H9 (cell line): ENCODE data around the gene IER5. TPM values are rescaled to one million over a fixed set of nuclear protein-coding genes. Genes with fewer than 3 reads are reported as not detected.

Source experiments
- DNase-seq: peaks from one replicate; pipeline ENCODE4 v3.0.0-alpha.2; 2017
- H2AFZ ChIP-seq: one replicate; pipeline ENCODE4 v1.6.1; 2013; ENCODE audit warnings: mild to moderate bottlenecking, low read length, control low read depth, moderate library complexity
- H2AK5ac ChIP-seq: 2 replicates; pipeline ENCODE4 v1.6.1; 2013; ENCODE audit warnings: low read length, control low read depth, mixed read lengths; ENCODE audit not compliant: insufficient read length
- H2BK120ac ChIP-seq: one replicate; pipeline ENCODE4 v1.6.1; 2013; ENCODE audit warnings: low read depth, mild to moderate bottlenecking, low read length, control low read depth, inconsistent platforms; ENCODE audit not compliant: poor library complexity, severe bottlenecking
- H2BK12ac ChIP-seq: 2 replicates; pipeline ENCODE4 v1.6.1; 2013; ENCODE audit warnings: low read length, control low read depth, mixed read lengths, low read depth; ENCODE audit not compliant: insufficient read length
- H2BK15ac ChIP-seq: 2 replicates; pipeline ENCODE4 v1.6.1; 2013; ENCODE audit warnings: low read depth, low read length, control low read depth
- H2BK20ac ChIP-seq: one replicate; pipeline ENCODE4 v1.6.1; 2013; ENCODE audit warnings: low read depth, mild to moderate bottlenecking, low read length, control low read depth, inconsistent platforms; ENCODE audit not compliant: poor library complexity, severe bottlenecking
- H2BK5ac ChIP-seq: 2 replicates; pipeline ENCODE4 v1.6.1; 2013; ENCODE audit warnings: low read length, control low read depth, mixed read lengths; ENCODE audit not compliant: insufficient read length
- H3K14ac ChIP-seq: 2 replicates; pipeline ENCODE4 v1.6.1; 2013; ENCODE audit warnings: low read length, control low read depth; ENCODE audit not compliant: insufficient read depth
- H3K18ac ChIP-seq: 2 replicates; pipeline ENCODE4 v1.6.1; 2013; ENCODE audit warnings: low read depth, mild to moderate bottlenecking, mixed read lengths, low read length, control low read depth; ENCODE audit not compliant: insufficient read length
- H3K23ac ChIP-seq: 2 replicates; pipeline ENCODE4 v1.6.1; 2013; ENCODE audit warnings: low read length, control low read depth, mixed read lengths, low read depth; ENCODE audit not compliant: insufficient read length
- H3K23me2 ChIP-seq: 2 replicates; pipeline ENCODE4 v1.6.1; 2013; ENCODE audit warnings: low read depth, mild to moderate bottlenecking, mixed read lengths, low read length, control low read depth; ENCODE audit not compliant: insufficient read length, poor library complexity, severe bottlenecking
- H3K27ac ChIP-seq: 2 replicates; pipeline ENCODE4 v1.5.1; 2013; ENCODE audit warnings: low read length, control low read depth, mixed read lengths, low read depth; ENCODE audit not compliant: insufficient read length
- H3K27me3 ChIP-seq: 2 replicates; pipeline ENCODE4 v1.6.1; 2013; ENCODE audit warnings: low read length, control low read depth, inconsistent platforms; ENCODE audit not compliant: insufficient read depth
- H3K4ac ChIP-seq: 2 replicates; pipeline ENCODE4 v1.6.1; 2013; ENCODE audit warnings: low read depth, mild to moderate bottlenecking, control low read depth, inconsistent platforms, low read length, moderate library complexity
- H3K4me1 ChIP-seq: 2 replicates; pipeline ENCODE4 v1.6.1; 2013; ENCODE audit warnings: low read length, control low read depth, inconsistent platforms; ENCODE audit not compliant: insufficient read depth
- H3K4me2 ChIP-seq: 2 replicates; pipeline ENCODE4 v1.6.1; 2013; ENCODE audit warnings: low read length, control low read depth, mixed read lengths; ENCODE audit not compliant: insufficient read length, insufficient read depth
- H3K56ac ChIP-seq: 2 replicates; pipeline ENCODE4 v1.6.1; 2013; ENCODE audit warnings: low read depth, mild to moderate bottlenecking, mixed read lengths, low read length, control low read depth; ENCODE audit not compliant: insufficient read length
- H3K79me1 ChIP-seq: 2 replicates; pipeline ENCODE4 v1.6.1; 2013; ENCODE audit warnings: low read depth, mild to moderate bottlenecking, moderate library complexity, low read length, control low read depth, inconsistent platforms; ENCODE audit not compliant: insufficient read depth, poor library complexity, severe bottlenecking
- H3K79me2 ChIP-seq: 2 replicates; pipeline ENCODE4 v1.6.1; 2013; ENCODE audit warnings: low read length, control low read depth, inconsistent platforms; ENCODE audit not compliant: insufficient read depth
- H3K9ac ChIP-seq: 2 replicates; pipeline ENCODE4 v1.6.1; 2013; ENCODE audit warnings: low read length, control low read depth, mixed read lengths; ENCODE audit not compliant: insufficient read length; ENCODE audit errors: extremely low read depth
- H3K9me3 ChIP-seq: one replicate; pipeline ENCODE4 v1.6.1; 2013; ENCODE audit warnings: low read depth, low read length, inconsistent platforms; ENCODE audit not compliant: control insufficient read depth
- H3T11ph ChIP-seq: one replicate; pipeline ENCODE4 v1.6.1; 2013; ENCODE audit warnings: mild to moderate bottlenecking, low read length, control low read depth, inconsistent platforms
- H4K20me1 ChIP-seq: one replicate; pipeline ENCODE4 v1.6.1; 2013; ENCODE audit not compliant: control insufficient read depth, insufficient read length, insufficient read depth
- H4K5ac ChIP-seq: 2 replicates; pipeline ENCODE4 v1.6.1; 2013; ENCODE audit warnings: low read depth, mild to moderate bottlenecking, mixed read lengths, low read length, control low read depth; ENCODE audit not compliant: insufficient read length
- H4K8ac ChIP-seq: replicated peaks from 2 replicates; pipeline ENCODE4 v1.6.1; 2013; ENCODE audit warnings: low read length, control low read depth, mixed read lengths, low read depth; ENCODE audit not compliant: insufficient read length
- H4K91ac ChIP-seq: 2 replicates; pipeline ENCODE4 v1.6.1; 2013; ENCODE audit warnings: low read depth, mild to moderate bottlenecking, moderate library complexity, mixed read lengths, low read length, control low read depth; ENCODE audit not compliant: insufficient read length
- H3K27ac Mint-ChIP-seq, 3 experiments: 2 replicates in 2 of 3; 3 replicates in 1 of 3; pipeline ENCODE4 v1.8.0; 2020 to 2021; ENCODE audit warnings: mixed read lengths in 3 of 3, mild to moderate bottlenecking in 1 of 3, moderate library complexity in 1 of 3
- H3K27me3 Mint-ChIP-seq: 2 replicates; pipeline ENCODE4 v1.8.0; 2021; ENCODE audit warnings: low read depth, mild to moderate bottlenecking, moderate library complexity, mixed read lengths
- H3K36me3 Mint-ChIP-seq, 3 experiments: 2 replicates in 2 of 3; 3 replicates in 1 of 3; pipeline ENCODE4 v1.8.0; 2020 to 2021; ENCODE audit warnings: low read depth in 3 of 3, mixed read lengths in 3 of 3; ENCODE audit not compliant: insufficient read depth in 1 of 3
- H3K4me1 Mint-ChIP-seq, 2 experiments: 2 replicates each; pipeline ENCODE4 v1.8.0; 2020; ENCODE audit warnings: mixed read lengths in 2 of 2
- H3K4me3 Mint-ChIP-seq, 2 experiments: 2 replicates in 1 of 2; 3 replicates in 1 of 2; pipeline ENCODE4 v1.8.0; 2020 to 2021; ENCODE audit warnings: mild to moderate bottlenecking in 2 of 2, mixed read lengths in 2 of 2, moderate library complexity in 1 of 2
- H3K9me3 Mint-ChIP-seq, 2 experiments: 2 replicates in 1 of 2; 3 replicates in 1 of 2; pipeline ENCODE4 v1.8.0; 2020; ENCODE audit warnings: mild to moderate bottlenecking in 2 of 2, mixed read lengths in 2 of 2, moderate library complexity in 1 of 2
- WGBS: extraction: QIAGEN DNeasy Blood & Tissue Kit; methylation state at CpG from one replicate; pipeline ENCODE4 v1.1.7; 2013; ENCODE audit warnings: missing lambda C conversion rate, low lambda C conversion rate, mixed read lengths; ENCODE audit not compliant: insufficient read length; ENCODE audit errors: extremely low coverage; 5-methylcytosine and 5-hydroxymethylcytosine counted together
- total RNA-seq: library from RNA; stranded (reverse); gene quantifications from 2 replicates; pipeline ENCODE4 v1.2.1, GENCODE V29; 2021
- TF ChIP-seq, protein P1 (sequence below): fragments of 200-600 bp; sonication (generic); conservative IDR thresholded peaks from 3 replicates; pipeline ENCODE4 v1.8.0; 2021; ENCODE audit warnings: antibody characterized with exemption, mild to moderate bottlenecking

Gene IER5
- total RNA-seq, 1 experiment from 2014 or later = 6.7 TPM

DNA sequence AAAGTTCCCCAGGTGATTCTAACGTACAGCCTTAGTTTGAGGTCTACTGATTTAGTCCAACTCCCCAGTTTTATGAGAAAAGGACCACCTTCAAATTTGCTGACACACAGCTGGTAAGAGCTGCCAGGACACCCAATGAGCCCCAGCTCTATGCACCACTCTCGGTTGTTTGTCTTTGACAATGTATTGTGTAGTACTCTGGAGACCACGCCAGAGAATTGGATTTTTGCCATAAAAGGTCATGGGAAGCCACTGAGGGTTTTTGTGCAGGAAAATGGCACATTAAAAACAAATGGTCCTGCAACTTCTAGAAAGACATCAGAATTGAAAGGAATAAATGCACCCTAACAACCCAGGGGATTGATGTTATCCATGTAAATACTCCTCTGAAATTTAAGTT lies 7.1 kb upstream of the IER5 start:
- Histone ChIP-seq H4K8ac (no peak overlapping the region), H3K4me1 (no peaks in the 10 kb centered on the region; the same call in 1 of the 2 replicates), H3K14ac (no peak overlapping the region), H4K5ac (no peak overlapping the region), H4K20me1 (no peaks in the 10 kb centered on the region), H3K56ac (no peak overlapping the region), H3K18ac (no peak overlapping the region), H3K9ac (no peak overlapping the region), H3K23ac (no peak overlapping the region), H3K79me2 (no peaks in the 10 kb centered on the region), H3K4me2 (no peak overlapping the region), H2BK120ac (no peak overlapping the region), H2BK20ac (no peak overlapping the region), H3K23me2 (no peaks in the 10 kb centered on the region), H2BK12ac (no peak overlapping the region), H2AFZ (no peak overlapping the region), H2BK15ac (no peak overlapping the region), H3K4ac (no peak overlapping the region), H2AK5ac (no peak overlapping the region), H3K27ac (no peak overlapping the region), H3K27me3 (peaks cover 3% of the 10 kb centered on the region), H3T11ph (no peak overlapping the region), H4K91ac (no peak overlapping the region), H2BK5ac (no peak overlapping the region), H3K79me1 (no peaks in the 10 kb centered on the region), H3K9me3 (no peaks in the 10 kb centered on the region)
- no CpG with 5 or more reads among the region's 3 CpGs for WGBS
- TF ChIP-seq, protein P1, sequence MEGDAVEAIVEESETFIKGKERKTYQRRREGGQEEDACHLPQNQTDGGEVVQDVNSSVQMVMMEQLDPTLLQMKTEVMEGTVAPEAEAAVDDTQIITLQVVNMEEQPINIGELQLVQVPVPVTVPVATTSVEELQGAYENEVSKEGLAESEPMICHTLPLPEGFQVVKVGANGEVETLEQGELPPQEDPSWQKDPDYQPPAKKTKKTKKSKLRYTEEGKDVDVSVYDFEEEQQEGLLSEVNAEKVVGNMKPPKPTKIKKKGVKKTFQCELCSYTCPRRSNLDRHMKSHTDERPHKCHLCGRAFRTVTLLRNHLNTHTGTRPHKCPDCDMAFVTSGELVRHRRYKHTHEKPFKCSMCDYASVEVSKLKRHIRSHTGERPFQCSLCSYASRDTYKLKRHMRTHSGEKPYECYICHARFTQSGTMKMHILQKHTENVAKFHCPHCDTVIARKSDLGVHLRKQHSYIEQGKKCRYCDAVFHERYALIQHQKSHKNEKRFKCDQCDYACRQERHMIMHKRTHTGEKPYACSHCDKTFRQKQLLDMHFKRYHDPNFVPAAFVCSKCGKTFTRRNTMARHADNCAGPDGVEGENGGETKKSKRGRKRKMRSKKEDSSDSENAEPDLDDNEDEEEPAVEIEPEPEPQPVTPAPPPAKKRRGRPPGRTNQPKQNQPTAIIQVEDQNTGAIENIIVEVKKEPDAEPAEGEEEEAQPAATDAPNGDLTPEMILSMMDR = no peak
- no peak for DNase-seq
- Mint-ChIP-seq H3K4me1 (peaks cover 21 to 29% of the 10 kb centered on the region in 2 experiments), H3K36me3 (no peaks in the 10 kb centered on the region; a peak in 1 of 7 replicates), H3K27ac (no peak overlapping the region), H3K9me3 (no peaks in the 10 kb centered on the region), H3K4me3 (no peak overlapping the region), H3K27me3 (peaks cover 8% of the 10 kb centered on the region)
